Psoas muscle (tissue), 8 donors: ENCODE data around the gene ZNF641. TPM values are rescaled to one million over a fixed set of nuclear protein-coding genes. Genes with fewer than 3 reads are reported as not detected.

Source experiments
- ATAC-seq, 4 donors: fragments of 200-7000 bp; cut with Tn5 transposase; one replicate each; pipeline ENCODE4 v1.9.1; 2020; ENCODE audit warnings: moderate library complexity in 3 of 4, mild to moderate bottlenecking in 2 of 4
- DNase-seq, 2 donors: peaks; one replicate each; pipeline ENCODE4 v3.0.0-alpha.2; 2020
- H3K27ac ChIP-seq: fragments of 200-600 bp; one replicate; pipeline ENCODE4 v1.8.0; 2022
- H3K27me3 ChIP-seq, 3 donors: fragments of 200-600 bp in 1 of 3; one replicate each; pipeline versions ENCODE4 v1.6.1 to v1.8.0; 2013 to 2022; ENCODE audit warnings: low read length in 2 of 3, mild to moderate bottlenecking in 2 of 3, moderate library complexity in 1 of 3; ENCODE audit not compliant: insufficient read depth in 3 of 3
- H3K36me3 ChIP-seq, 2 donors: fragments of 200-600 bp in 1 of 2; one replicate each; pipeline versions ENCODE4 v1.6.1 to v1.8.0; 2013 to 2022; ENCODE audit warnings: low read depth in 1 of 2, mild to moderate bottlenecking in 1 of 2, moderate library complexity in 1 of 2; ENCODE audit not compliant: insufficient read depth in 1 of 2
- H3K4me1 ChIP-seq: fragments of 200-600 bp; one replicate; pipeline ENCODE4 v1.8.0; 2022
- H3K4me3 ChIP-seq: fragments of 200-600 bp; one replicate; pipeline ENCODE4 v1.8.0; 2022; ENCODE audit warnings: mild to moderate bottlenecking
- H3K9me3 ChIP-seq: fragments of 200-600 bp; one replicate; pipeline ENCODE4 v1.8.0; 2022
- CTCF ChIP-seq: fragments of 200-600 bp; IDR thresholded peaks from one replicate; pipeline ENCODE4 v1.8.0; 2022; ENCODE audit warnings: antibody characterized with exemption
- WGBS, 3 donors: extraction: QIAGEN DNeasy Blood & Tissue Kit; methylation state at CpG; one replicate each; pipeline versions ENCODE4 v1.1.6 to v1.1.7; 2013; 5-methylcytosine and 5-hydroxymethylcytosine counted together
- intact Hi-C, 2 donors: fragments of 100-400 bp; cut with DNase I; formaldehyde crosslinking; loops; one replicate each; pipeline versions ENCODE4 v1.11.0 to v1.14.2; 2022
- polyA plus RNA-seq, 3 donors: library from polyadenylated mRNA; stranded (reverse); fragments of 200-250 nt; gene quantifications; one replicate each; pipeline ENCODE4 v1.2.3, GENCODE V29; 2013
- total RNA-seq, 4 donors: library from RNA; stranded (reverse); fragmentation: NEBNext Ultra II Directional in 2 of 4; extraction: Animal tissue kit (Norgen Biotek cat#: 25700) in 2 of 4; gene quantifications; one replicate each; pipeline versions ENCODE4 v1.2.1 to v1.2.4, GENCODE V29; 2021 to 2023
- donor health status: healthy with polysubstance abuse.
- donor health status: DM: no; HTN: no; CAD: no; lungs with moderate emphysema.
- donor health status: Bipolar disorder and iron deficiency.
- donor health status: healthy.
- donor health status: DM: yes; HTN: yes; CAD: no.
- donor health status: DM: no; HTN: no; CAD: no.
- donor health status: DM: no; HTN: no; CAD: no.
- donor health status: DM: yes; HTN: yes; CAD: no.

ZNF641 gene
- total and polyA plus RNA-seq, 7 donors = 5.8 to 41.5 (median 22.1) TPM

- no peak for ATAC-seq
- Histone ChIP-seq H3K9me3 (no peaks in the 10 kb centered on the region), H3K27me3 (no peaks in the 10 kb centered on the region), H3K4me3 (peak overlapping the region; percentile 86), H3K27ac (peak overlapping the region; percentile 97), H3K4me1 (peaks cover 18% of the 10 kb centered on the region), H3K36me3 (peaks cover 4 to 10% of the 10 kb centered on the region in 2 donors)
- no peak for DNase-seq
- 93 to 94% (median 93%) methylated on average over 11 of the region's 11 CpGs for whole genome bisulfite sequencing, 3 donors
- intact Hi-C loops = loop anchor here in 1 of 2 donors (10.0 kb wide), 1 partner anchor 263 kb away; no protein-coding TSS in a partner anchor
- TF ChIP-seq CTCF = no peak
These were observed 1.5 kb upstream of the ZNF641 start for GRCh38 chr12:48352157-48352760.

GRCh38 chr12:48351022-48351708, 446 bp upstream of the ZNF641 start:
- intact Hi-C loops = loop anchor here in 1 of 2 donors (2.0 to 10.0 kb wide), 2 partner anchors 152 to 264 kb away; no protein-coding TSS in a partner anchor
- DNase-seq (peak; percentile 84 to 91), ATAC-seq (peak; percentile 71 to 89 (median 81))
- no peak for TF ChIP-seq CTCF
- Histone ChIP-seq H3K9me3 (no peaks in the 10 kb centered on the region), H3K4me1 (peaks cover 18% of the 10 kb centered on the region), H3K36me3 (peaks cover 0 to 20% of the 10 kb centered on the region in 2 donors), H3K27me3 (no peaks in the 10 kb centered on the region), H3K27ac (peak overlapping the region; percentile 97), H3K4me3 (peak overlapping the region; percentile 86)
- WGBS, 3 donors = 1 to 2% (median 1%) methylated on average over 24 to 36 of the region's 36 CpGs

GRCh38 chr12:48349471-48349870, 1.2 kb downstream of the ZNF641 start:
- Histone ChIP-seq H3K27ac (peak overlapping the region; percentile 97), H3K27me3 (no peaks in the 10 kb centered on the region), H3K4me3 (peak overlapping the region; percentile 86), H3K9me3 (no peaks in the 10 kb centered on the region), H3K36me3 (peaks cover 8 to 37% of the 10 kb centered on the region in 2 donors), H3K4me1 (peaks cover 18% of the 10 kb centered on the region)
- DNase-seq (peak in 1 of 2 donors; percentile 59), ATAC-seq (no peak)
- no peak for TF ChIP-seq CTCF
- intact Hi-C loops = no loop called here
- WGBS, 3 donors = 27 to 33% (median 32%) methylated on average over 2 of the region's 2 CpGs

GRCh38 chr12:48342980-48343379, 7.7 kb downstream of the ZNF641 start:
- Histone ChIP-seq H3K4me1 (no peaks in the 10 kb centered on the region), H3K36me3 (peaks cover 15 to 77% of the 10 kb centered on the region in 2 donors), H3K27ac (no peak overlapping the region), H3K4me3 (no peak overlapping the region), H3K27me3 (no peaks in the 10 kb centered on the region), H3K9me3 (no peaks in the 10 kb centered on the region)
- intact Hi-C loops = no loop called here
- WGBS, 3 donors = 64 to 75% (median 65%) methylated on average over 8 of the region's 8 CpGs
- TF ChIP-seq CTCF = no peak
- DNase-seq = no peak
- ATAC-seq = peak in 2 of 4 donors; percentile 60 to 63
